NT2/D1 (cell line): ENCODE results near the gene TOMM5.

ENCODE experiments used
- SUZ12 ChIP-seq: IDR thresholded peaks from 2 replicates; pipeline ENCODE4 v1.6.1; 2011; ENCODE audit not compliant: insufficient read length, insufficient read depth; ENCODE audit errors: extremely low read depth
- YY1 ChIP-seq: IDR thresholded peaks from 2 replicates; pipeline ENCODE4 v1.6.1; 2011; ENCODE audit not compliant: insufficient read length, insufficient read depth
- ZNF274 ChIP-seq: IDR thresholded peaks from 2 replicates; pipeline ENCODE4 v1.6.1; 2011; ENCODE audit warnings: mild to moderate bottlenecking, low read depth, low read length

DNA sequence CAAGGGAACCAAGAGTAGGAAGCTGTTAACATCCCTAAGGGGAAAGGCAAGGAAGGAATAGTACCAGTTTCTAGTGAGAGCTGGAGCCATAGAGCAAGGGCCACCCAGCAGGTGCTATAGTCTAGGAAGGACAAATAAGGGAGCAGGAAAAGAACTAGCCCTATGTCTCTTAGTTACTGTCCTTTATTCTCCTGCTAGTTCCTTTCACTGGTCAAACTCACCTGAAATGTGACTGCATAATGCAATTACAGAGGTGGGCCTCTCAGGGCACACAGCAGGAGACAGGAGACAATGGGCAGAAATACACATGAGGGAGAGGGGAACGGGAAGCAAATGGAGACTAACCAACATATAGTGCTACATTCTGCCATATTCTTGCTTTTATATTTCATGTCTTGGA, 31.7 kb upstream of the TOMM5 start:
- TF ChIP-seq ZNF274 (no peak), YY1 (no peak), SUZ12 (no peak)
